ENCODE measurements around the gene SCN4B. TPM values are rescaled to one million over a fixed set of nuclear protein-coding genes. Genes with fewer than 3 reads are reported as not detected.
A peak's percentile ranks its signal among the peaks of the same experiment; 100 is the strongest.
"Not testable (repeated sequence)": the region's sequence is repeated elsewhere in the genome, so short reads cannot be mapped to it uniquely, and the experiment has no call there.

SCN4B gene
- total RNA-seq, 1 donor from 2014 or later: 0.79 TPM

DNA sequence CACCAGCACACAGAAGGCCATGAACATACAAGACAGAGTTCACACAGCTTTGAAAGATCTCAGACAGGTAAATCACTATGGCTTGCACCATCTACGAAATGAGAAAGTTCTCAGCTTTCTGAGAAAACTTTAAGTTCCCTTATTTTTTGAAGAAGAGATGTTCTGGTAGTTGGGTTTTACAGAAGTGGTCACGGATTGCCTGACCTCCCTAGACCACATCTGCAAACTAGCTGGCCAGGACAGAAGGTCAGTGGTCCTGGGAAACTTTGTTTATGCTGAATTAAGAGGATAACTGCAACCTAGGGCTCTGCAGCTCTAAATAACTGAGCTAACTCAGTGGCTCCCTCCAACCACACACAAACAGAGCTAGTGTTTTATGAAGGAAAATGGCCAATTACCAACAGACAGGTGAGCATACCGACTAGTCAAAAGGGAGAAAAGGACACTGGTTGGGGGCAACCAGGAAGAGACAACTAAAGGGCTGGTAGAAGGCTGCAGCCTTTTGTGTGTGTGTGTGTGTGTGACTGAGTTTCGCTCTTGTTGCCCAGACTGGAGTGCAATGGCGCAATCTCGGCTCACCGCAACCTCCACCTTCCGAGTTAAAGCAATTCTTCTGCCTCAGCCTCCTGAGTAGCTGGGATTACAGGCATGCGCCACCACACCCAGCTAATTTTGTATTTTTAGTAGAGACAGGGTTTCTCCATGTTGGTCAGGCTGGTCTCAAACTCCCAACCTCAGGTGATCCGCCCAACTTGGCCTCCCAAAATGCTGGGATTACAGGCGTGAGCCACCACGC, 32.4 kb upstream of the SCN4B start:
- no peak for DNase-seq (ENCODE audit: low read depth)
- Histone ChIP-seq H3K36me3 (ENCODE audit: control insufficient read depth, insufficient read depth, low read length) (no peaks in the 10 kb centered on the region), H3K27me3 (ENCODE audit: control insufficient read depth, insufficient read depth, low read length) (no peaks in the 10 kb centered on the region), H3K4me3 (ENCODE audit: low read depth, low read length) (no peak overlapping the region)
- TF ChIP-seq, protein P1, sequence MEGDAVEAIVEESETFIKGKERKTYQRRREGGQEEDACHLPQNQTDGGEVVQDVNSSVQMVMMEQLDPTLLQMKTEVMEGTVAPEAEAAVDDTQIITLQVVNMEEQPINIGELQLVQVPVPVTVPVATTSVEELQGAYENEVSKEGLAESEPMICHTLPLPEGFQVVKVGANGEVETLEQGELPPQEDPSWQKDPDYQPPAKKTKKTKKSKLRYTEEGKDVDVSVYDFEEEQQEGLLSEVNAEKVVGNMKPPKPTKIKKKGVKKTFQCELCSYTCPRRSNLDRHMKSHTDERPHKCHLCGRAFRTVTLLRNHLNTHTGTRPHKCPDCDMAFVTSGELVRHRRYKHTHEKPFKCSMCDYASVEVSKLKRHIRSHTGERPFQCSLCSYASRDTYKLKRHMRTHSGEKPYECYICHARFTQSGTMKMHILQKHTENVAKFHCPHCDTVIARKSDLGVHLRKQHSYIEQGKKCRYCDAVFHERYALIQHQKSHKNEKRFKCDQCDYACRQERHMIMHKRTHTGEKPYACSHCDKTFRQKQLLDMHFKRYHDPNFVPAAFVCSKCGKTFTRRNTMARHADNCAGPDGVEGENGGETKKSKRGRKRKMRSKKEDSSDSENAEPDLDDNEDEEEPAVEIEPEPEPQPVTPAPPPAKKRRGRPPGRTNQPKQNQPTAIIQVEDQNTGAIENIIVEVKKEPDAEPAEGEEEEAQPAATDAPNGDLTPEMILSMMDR (IDR thresholded peaks at IDR 0.05; ENCODE audit: insufficient read depth, low read length, poor library complexity, severe bottlenecking): no peak

DNA sequence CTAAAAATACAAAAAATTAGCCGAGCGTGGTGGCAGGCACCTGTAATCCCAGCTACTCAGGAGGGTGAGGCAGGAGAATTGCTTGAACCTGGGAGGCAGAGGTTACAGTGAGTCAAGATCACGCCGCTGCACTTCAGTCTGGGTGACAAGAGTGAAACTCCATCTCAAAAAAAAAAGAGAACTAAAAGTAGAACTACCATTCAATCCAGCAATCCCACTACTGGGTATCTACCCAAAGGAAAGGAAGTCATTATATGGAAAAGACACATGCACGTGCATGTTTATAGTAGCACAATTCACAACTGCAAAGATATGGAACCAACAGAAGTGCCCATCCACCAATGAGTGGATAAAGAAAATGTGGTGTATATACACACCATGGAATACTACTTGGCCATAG, 31.1 kb upstream of the SCN4B start:
- DNase-seq (ENCODE audit: low read depth); H3K4me3 ChIP-seq (ENCODE audit: low read depth, low read length); H3K36me3 ChIP-seq (ENCODE audit: control insufficient read depth, insufficient read depth, low read length); H3K27me3 ChIP-seq (ENCODE audit: control insufficient read depth, insufficient read depth, low read length): not testable (repeated sequence)

DNA sequence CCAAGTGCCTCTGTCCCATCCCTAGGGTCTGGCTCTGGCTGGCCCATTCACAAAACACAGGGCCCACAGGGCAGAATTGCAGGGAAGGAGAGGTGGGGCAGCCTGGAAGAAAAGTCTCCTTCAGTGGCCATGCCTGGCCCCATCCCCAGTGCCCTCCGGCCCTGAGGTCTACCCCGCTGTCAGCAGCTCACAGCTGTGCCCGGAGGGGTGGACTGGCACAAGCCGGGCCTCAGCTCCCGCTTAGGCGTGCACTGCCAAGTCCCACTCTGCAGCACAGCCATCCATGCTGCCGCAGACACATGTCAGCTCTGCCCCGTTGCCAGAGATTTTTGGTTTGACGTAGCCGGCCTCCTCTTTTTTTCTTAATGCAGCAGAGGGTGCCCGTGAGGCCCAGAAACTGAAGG, 27.7 kb upstream of the SCN4B start:
- H3K27me3 ChIP-seq (ENCODE audit: control insufficient read depth, insufficient read depth, low read length): peaks cover 4% of the 10 kb centered on the region
- H3K36me3 ChIP-seq (ENCODE audit: control insufficient read depth, insufficient read depth, low read length): no peaks in the 10 kb centered on the region
- H3K4me3 ChIP-seq (ENCODE audit: low read depth, low read length): no peak overlapping the region
- no peak for DNase-seq (ENCODE audit: low read depth)
- TF ChIP-seq, protein P1 (IDR thresholded peaks at IDR 0.05; ENCODE audit: insufficient read depth, low read length, poor library complexity, severe bottlenecking): no peak

DNA sequence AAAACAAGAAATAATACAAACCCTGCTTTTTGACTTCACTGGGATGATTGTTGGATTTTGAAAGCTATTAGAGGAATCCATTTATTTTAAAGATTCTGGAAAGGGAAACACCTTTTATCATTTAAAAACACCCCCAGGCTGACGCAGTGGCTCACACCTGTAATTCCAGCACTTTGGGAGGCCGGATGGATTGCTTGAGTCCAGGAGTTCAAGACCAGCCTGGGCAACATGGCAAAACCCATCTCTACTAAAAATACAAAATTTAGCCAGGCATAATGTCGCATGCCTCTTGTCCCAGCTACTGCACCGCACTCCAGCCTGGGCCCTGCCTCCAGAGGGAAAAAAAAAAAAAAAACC, 24.1 kb upstream of the SCN4B start:
- H3K27me3 ChIP-seq (ENCODE audit: control insufficient read depth, insufficient read depth, low read length): peaks cover 4% of the 10 kb centered on the region
- TF ChIP-seq, protein P1 (IDR thresholded peaks at IDR 0.05; ENCODE audit: insufficient read depth, low read length, poor library complexity, severe bottlenecking): no peak
- DNase-seq (ENCODE audit: low read depth): no peak
- no peaks in the 10 kb centered on the region for H3K36me3 ChIP-seq (ENCODE audit: control insufficient read depth, insufficient read depth, low read length)
- H3K4me3 ChIP-seq (ENCODE audit: low read depth, low read length): no peak overlapping the region

DNA sequence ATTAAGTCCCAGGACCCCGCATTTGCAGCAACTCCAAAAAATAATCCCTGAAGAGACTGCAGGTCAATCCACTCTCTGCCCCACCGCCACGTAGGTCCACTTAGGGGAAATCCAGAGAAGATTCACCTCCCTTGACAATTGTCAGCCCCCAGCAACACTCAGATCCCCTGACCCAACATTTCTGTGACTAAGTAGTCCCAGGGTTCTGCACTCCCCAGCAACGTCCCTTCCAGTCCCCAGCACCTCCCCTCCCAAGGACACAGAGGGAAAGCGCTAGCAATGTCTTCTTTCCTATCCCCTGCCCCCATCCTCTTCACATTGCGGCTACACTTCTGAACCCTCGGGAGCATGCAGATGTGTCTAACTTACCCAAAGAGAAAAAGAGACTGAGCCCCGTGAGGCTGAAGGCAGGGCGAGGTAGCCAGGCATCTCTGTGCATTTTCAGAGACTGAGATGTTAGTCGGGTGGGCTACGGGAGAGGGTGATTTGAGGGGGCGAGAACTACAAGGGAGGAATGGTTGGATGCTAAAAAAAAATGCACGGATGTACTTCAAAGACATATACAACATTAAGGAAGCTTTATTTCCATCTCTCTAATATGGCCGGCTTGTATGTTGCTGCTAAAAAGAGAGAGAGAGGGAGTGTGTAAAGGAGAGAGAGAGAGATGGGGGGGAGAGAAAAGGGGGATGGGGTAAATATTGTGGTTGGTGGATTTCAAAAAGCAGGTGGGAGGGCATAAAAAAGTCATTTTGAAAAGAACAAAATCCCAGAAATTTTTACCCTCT, 23.6 kb upstream of the SCN4B start, which contains the start of gene SCN2B:
Gene SCN2B (minus strand): TSS at position 647 of the 785 bp plus-strand sequence. CDS start 208 bp downstream, at position 439.
- TF ChIP-seq, protein P1 (IDR thresholded peaks at IDR 0.05; ENCODE audit: insufficient read depth, low read length, poor library complexity, severe bottlenecking): no peak
- Histone ChIP-seq H3K27me3 (ENCODE audit: control insufficient read depth, insufficient read depth, low read length) (peaks cover 7% of the 10 kb centered on the region), H3K36me3 (ENCODE audit: control insufficient read depth, insufficient read depth, low read length) (no peaks in the 10 kb centered on the region), H3K4me3 (ENCODE audit: low read depth, low read length) (peak within 1 kb of the TSS; percentile 27)
- DNase-seq (ENCODE audit: low read depth): no peak
